Adrenal gland (tissue), 12 donors: ENCODE data around the gene ABL2. TPM values are rescaled to one million over a fixed set of nuclear protein-coding genes. Genes with fewer than 3 reads are reported as not detected.
"Not testable (repeated sequence)": the region's sequence is repeated elsewhere in the genome, so short reads cannot be mapped to it uniquely, and the experiment has no call there.

ENCODE experiments used
- DNase-seq, 7 donors: peaks; one replicate each; pipeline ENCODE4 v3.0.0-alpha.2; 2019 to 2020
- H3K27ac ChIP-seq, 5 donors: fragments of 200-600 bp; sonication (generic) in 4 of 5; 1 replicate in 3 of 5; 2 replicates in 2 of 5; pipeline versions ENCODE4 v1.5.1 to v1.8.0; 2016 to 2020; ENCODE audit warnings: mild to moderate bottlenecking in 1 of 5
- H3K27me3 ChIP-seq: fragments of 200-600 bp; 2 replicates; pipeline ENCODE4 v1.8.0; 2021
- H3K36me3 ChIP-seq, 2 donors: fragments of 200-600 bp; replicated peaks in 1 of 2; 1 replicate in 1 of 2; 2 replicates in 1 of 2; pipeline versions ENCODE4 v1.5.1 to v1.8.0; 2018 to 2022
- H3K4me1 ChIP-seq, 2 donors: fragments of 200-600 bp; replicated peaks in 1 of 2; 1 replicate in 1 of 2; 2 replicates in 1 of 2; pipeline versions ENCODE4 v1.5.1 to v1.8.0; 2018 to 2021
- H3K4me3 ChIP-seq, 4 donors: fragments of 200-600 bp; sonication (generic) in 3 of 4; one replicate each; pipeline ENCODE4 v1.5.1; 2016 to 2018
- H3K9me3 ChIP-seq, 3 donors: fragments of 200-600 bp; sonication (generic) in 1 of 3; replicated peaks in 1 of 3; 1 replicate in 2 of 3; 2 replicates in 1 of 3; pipeline versions ENCODE4 v1.5.1 to v1.8.0; 2016 to 2021
- POLR2A ChIP-seq, 2 donors: fragments of 450-650 bp; IDR thresholded peaks; one replicate each; pipeline ENCODE4 v1.6.1; 2017; ENCODE audit warnings: antibody characterized with exemption in 2 of 2, mild to moderate bottlenecking in 2 of 2, moderate library complexity in 1 of 2
- WGBS, 4 donors: extraction: QIAGEN DNeasy Blood & Tissue Kit in 2 of 4; methylation state at CpG; one replicate each; pipeline versions ENCODE4 v1.1.5 to v1.1.7; 2013 to 2017; 5-methylcytosine and 5-hydroxymethylcytosine counted together
- intact Hi-C, 2 donors: fragments of 100-400 bp; cut with DNase I; formaldehyde crosslinking; loops; one replicate each; pipeline versions ENCODE4 v1.14.1 to v1.15.0; 2022 to 2023
- polyA plus RNA-seq, 3 donors: library from polyadenylated mRNA; stranded (reverse); fragments of 200-250 nt in 2 of 3; fragments of 350-450 nt in 1 of 3; fragmentation: Illumina TruSeq in 1 of 3; extraction: RNeasy Lipid Tissue Mini Kit (QIAGEN cat#74804) in 1 of 3; gene quantifications; one replicate each; pipeline ENCODE4 v1.2.3, GENCODE V29; 2013 to 2014
- total RNA-seq, 9 donors: library from RNA; depleted of rRNA in 4 of 9; stranded (reverse); fragments of >200 nt in 4 of 9; fragments of 120-200 nt in 1 of 9; fragmentation: NEBNext Ultra II Directional in 1 of 9; extraction: Animal tissue kit (Norgen Biotek cat#: 25700) in 1 of 9; gene quantifications; one replicate each; pipeline versions ENCODE4 v1.1.0 to v1.2.4, GENCODE V29; 2013 to 2023
- TF ChIP-seq, protein P1 (sequence below), 6 experiments: fragments of 450-650 bp in 4 of 6; fragments of 200-600 bp in 2 of 6; sonication (generic) in 1 of 6; IDR thresholded peaks; 1 replicate in 5 of 6; 2 replicates in 1 of 6; pipeline versions ENCODE4 v1.5.1 to v1.8.0; 2016 to 2021; ENCODE audit warnings: antibody characterized with exemption in 6 of 6, mild to moderate bottlenecking in 2 of 6, moderate library complexity in 1 of 6
- donor health status: healthy with polysubstance abuse.
- donor health status: Bipolar disorder and iron deficiency.
- donor health status: DM: yes; HTN: yes; CAD: no.
- donor health status: DM: no; HTN: no; CAD: no.
- donor health status: DM: no; HTN: no; CAD: no.
- donor health status: DM: yes; HTN: yes; CAD: no.

Gene ABL2
- total and polyA plus RNA-seq, 12 donors: 2.9 to 21.0 (median 10.0) TPM

DNA sequence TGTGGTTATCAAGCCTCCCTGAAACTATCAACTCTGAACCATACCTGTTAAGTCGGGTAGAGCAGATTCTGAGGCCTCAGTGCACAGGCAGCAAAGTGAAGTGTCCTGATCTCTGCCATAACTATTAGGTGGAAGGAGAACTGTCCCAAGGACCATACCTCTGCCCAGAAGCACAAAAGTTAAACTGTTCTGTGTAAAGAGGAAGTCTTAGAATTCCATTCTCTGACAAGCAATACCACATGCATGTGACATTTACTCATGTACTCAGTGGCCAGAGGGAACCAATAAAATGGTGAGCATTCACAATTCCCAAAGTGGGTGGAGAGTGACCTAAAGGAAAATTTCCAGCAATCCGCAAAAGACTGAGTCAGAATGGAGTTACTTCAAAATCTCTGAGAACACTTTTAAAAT, 86.6 kb downstream of the ABL2 start:
- Histone ChIP-seq H3K9me3 (no peaks in the 10 kb centered on the region), H3K27ac (peak overlapping the region in 4 of 5 donors; percentile 23 to 73 (median 56)), H3K36me3 (no peaks in the 10 kb centered on the region), H3K4me1 (peaks cover 1 to 29% of the 10 kb centered on the region in 2 donors), H3K27me3 (no peaks in the 10 kb centered on the region), H3K4me3 (peak overlapping the region in 1 of 4 donors; percentile 23)
- intact Hi-C loops: no loop called here
- TF ChIP-seq, protein P1, sequence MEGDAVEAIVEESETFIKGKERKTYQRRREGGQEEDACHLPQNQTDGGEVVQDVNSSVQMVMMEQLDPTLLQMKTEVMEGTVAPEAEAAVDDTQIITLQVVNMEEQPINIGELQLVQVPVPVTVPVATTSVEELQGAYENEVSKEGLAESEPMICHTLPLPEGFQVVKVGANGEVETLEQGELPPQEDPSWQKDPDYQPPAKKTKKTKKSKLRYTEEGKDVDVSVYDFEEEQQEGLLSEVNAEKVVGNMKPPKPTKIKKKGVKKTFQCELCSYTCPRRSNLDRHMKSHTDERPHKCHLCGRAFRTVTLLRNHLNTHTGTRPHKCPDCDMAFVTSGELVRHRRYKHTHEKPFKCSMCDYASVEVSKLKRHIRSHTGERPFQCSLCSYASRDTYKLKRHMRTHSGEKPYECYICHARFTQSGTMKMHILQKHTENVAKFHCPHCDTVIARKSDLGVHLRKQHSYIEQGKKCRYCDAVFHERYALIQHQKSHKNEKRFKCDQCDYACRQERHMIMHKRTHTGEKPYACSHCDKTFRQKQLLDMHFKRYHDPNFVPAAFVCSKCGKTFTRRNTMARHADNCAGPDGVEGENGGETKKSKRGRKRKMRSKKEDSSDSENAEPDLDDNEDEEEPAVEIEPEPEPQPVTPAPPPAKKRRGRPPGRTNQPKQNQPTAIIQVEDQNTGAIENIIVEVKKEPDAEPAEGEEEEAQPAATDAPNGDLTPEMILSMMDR (IDR thresholded peaks at IDR 0.05): no peak
- TF ChIP-seq POLR2A (IDR thresholded peaks at IDR 0.05): peak; percentile 10 to 23
- no peak for DNase-seq
- 74 to 84% (median 79%) methylated on average over 2 of the region's 2 CpGs for WGBS, 4 donors

DNA sequence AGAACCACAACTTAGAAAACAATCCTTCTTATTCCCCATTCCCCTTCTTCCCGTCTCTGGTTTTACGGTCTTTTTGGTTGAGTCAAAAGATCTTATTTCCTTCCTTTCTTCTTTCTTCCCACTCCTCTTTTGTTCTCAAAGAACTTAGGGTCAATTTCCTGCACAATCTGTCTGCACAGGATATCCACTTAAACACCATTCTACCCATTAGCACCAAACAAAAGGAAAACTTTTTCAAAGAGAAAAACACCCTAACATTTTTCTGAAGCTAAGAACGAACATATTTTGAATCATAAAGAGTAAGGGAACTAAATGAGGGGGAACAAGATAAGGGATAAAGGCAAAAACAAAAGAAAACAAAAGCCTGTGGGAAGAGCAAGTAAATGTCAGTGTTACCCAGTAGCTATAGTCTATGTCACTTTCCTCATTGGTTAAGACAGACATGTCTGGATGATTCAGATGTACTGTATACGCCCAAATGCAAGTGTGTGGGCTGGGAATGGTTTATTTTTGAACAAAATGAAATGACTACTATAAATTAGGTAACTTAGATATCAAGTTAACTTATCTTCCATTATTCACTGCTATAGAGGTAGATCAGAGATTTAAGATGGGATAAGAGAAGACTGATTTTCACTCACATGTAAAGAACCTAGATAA, 87.8 kb downstream of the ABL2 start:
- Histone ChIP-seq H3K27ac (peak overlapping the region in 3 of 5 donors; percentile 11 to 65 (median 16)), H3K27me3 (no peaks in the 10 kb centered on the region), H3K4me3 (peak overlapping the region in 1 of 4 donors; percentile 1), H3K9me3 (no peaks in the 10 kb centered on the region), H3K36me3 (no peaks in the 10 kb centered on the region), H3K4me1 (peaks cover 5 to 31% of the 10 kb centered on the region in 2 donors)
- no peak for DNase-seq
- no peak for TF ChIP-seq POLR2A (IDR thresholded peaks at IDR 0.05)
- TF ChIP-seq, protein P1 (IDR thresholded peaks at IDR 0.05): no peak
- WGBS, 4 donors: 49 to 70% (median 57%) methylated on average over 4 of the region's 4 CpGs
- intact Hi-C loops: no loop called here

DNA sequence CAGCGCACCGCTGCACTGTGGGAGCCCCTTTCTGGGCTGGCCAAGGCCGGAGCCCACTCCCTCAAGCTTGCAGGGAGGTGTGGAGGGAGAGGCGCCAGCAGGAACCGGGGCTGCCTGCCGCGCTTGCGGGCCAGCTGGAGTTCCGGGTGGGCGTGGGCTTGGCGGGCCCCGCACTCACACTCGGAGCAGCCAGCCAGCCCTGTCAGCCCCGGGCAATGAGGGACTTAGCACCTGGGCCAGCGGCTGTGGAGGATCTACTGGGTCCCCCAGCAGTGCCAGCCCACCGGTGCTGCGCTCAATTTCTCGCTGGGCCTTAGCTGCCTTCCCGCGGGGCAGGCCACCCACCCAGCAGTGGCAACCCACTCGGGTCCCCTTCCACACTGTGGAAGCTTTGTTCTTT, 90.7 kb downstream of the ABL2 start:
- H3K4me1 ChIP-seq: peaks cover 5 to 31% of the 10 kb centered on the region in 2 donors
- DNase-seq, H3K9me3 ChIP-seq, H3K27me3 ChIP-seq, intact Hi-C loops, H3K27ac ChIP-seq, H3K36me3 ChIP-seq, H3K4me3 ChIP-seq: not testable (repeated sequence)
- 93 to 98% (median 97%) methylated on average over 8 to 21 of the region's 21 CpGs for WGBS, 4 donors

DNA sequence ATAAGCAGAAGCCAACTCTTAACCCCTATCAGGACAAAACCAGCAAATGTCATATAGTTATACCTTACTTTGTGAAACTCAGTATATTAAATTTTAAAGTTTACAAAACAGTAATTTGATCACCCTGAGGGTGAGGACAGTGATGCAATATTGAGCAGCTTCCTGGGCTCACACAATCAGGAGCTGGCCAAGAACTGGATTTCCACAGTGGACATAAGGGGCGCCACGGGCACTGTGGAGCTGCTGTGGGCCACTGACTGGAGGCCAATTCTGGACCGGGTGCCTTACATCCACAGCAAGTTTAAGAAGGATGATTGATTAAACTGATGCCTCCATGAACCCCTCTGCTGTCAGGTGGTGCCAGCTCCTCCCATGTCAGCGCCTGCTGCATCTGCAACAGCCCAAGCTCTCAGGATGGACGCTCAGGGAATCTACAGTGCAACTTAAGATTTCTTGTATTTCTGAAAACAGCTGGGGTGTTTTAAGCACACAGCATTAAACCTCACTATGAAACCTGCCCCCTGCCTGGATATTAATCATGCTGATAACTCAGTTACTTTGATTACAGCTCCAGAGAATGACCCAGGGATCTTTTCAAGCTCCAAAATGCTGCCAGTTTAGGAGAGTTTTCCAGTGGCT, 91.7 kb downstream of the ABL2 start:
- intact Hi-C loops: no loop called here

DNA sequence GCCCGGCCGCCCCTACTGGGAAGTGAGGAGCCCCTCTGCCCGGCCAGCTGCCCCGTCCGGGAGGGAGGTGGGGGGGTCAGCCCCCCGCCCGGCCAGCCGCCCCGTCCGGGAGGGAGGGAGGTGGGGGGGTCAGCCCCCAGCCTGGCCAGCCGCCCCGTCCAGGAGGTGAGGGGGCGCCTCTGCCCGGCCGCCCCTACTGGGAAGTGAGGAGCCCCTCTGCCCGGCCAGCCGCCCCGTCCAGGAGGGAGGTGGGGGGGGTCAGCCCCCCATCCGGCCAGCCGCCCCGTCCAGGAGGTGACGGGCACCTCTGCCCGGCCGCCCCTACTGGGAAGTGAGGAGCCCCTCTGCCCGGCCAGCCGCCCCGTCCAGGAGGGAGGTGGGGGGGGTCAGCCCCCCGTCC, 93.8 kb downstream of the ABL2 start:
- H3K36me3 ChIP-seq, H3K4me1 ChIP-seq, H3K27ac ChIP-seq, intact Hi-C loops, H3K4me3 ChIP-seq, H3K9me3 ChIP-seq, H3K27me3 ChIP-seq, DNase-seq: not testable (repeated sequence)
- WGBS, 4 donors: 89 to 96% methylated on average over 7 to 21 of the region's 28 CpGs; no CpG with 5 or more reads in 2 of the 4 donors

More for the DNA sequence above, 91.7 kb downstream of the ABL2 start:
- Histone ChIP-seq H3K27me3 (no peaks in the 10 kb centered on the region), H3K27ac (no peak overlapping the region), H3K4me3 (no peak overlapping the region), H3K9me3 (no peaks in the 10 kb centered on the region), H3K36me3 (no peaks in the 10 kb centered on the region), H3K4me1 (peaks cover 5 to 22% of the 10 kb centered on the region in 2 donors)
- peak in 1 of 7 donors; percentile 10 for DNase-seq
- TF ChIP-seq POLR2A (IDR thresholded peaks at IDR 0.05): no peak
- TF ChIP-seq, protein P1 (IDR thresholded peaks at IDR 0.05): no peak
- WGBS, 4 donors: 70 to 84% (median 79%) methylated on average over 3 to 5 of the region's 5 CpGs

DNA sequence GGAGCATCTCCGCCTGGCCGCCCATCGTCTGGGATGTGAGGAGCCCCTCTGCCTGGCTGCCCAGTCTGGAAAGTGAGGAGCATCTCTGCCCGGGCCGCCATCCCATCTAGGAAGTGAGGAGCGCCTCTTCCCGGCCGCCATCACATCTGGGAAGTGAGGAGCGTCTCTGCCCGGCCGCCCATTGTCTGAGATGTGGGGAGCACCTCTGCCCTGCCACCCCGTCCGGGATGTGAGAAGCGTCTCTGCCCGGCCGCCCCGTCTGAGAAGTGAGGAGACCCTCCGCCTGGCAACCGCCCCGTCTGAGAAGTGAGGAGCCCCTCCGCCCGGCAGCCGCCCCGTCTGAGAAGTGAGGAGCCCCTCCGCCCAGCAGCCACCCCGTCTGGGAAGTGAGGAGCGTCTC, 94.3 kb downstream of the ABL2 start:
- 93 to 100% (median 96%) methylated on average over 3 to 22 of the region's 27 CpGs; no CpG with 5 or more reads in 1 of the 4 donors for WGBS, 4 donors
- H3K36me3 ChIP-seq, intact Hi-C loops, H3K4me3 ChIP-seq, H3K27me3 ChIP-seq, H3K9me3 ChIP-seq, DNase-seq, H3K4me1 ChIP-seq, H3K27ac ChIP-seq: not testable (repeated sequence)
